Fibroblast of lung (primary cell): ENCODE measurements around the gene MIXL1.
"Not testable (repeated sequence)": the region's sequence is repeated elsewhere in the genome, so short reads cannot be mapped to it uniquely, and the experiment has no call there.

Experiments used
- CTCF ChIP-seq, 2 donors: IDR thresholded peaks in 1 of 2; conservative IDR thresholded peaks in 1 of 2; 1 replicate in 1 of 2; 2 replicates in 1 of 2; pipeline ENCODE4 v1.5.1; 2011 to 2012; ENCODE audit warnings: low read length in 2 of 2, control low read depth in 1 of 2, inconsistent platforms in 1 of 2, low read depth in 1 of 2, mild to moderate bottlenecking in 1 of 2
- EZH2 ChIP-seq: IDR thresholded peaks from 2 replicates; pipeline ENCODE4 v1.5.1; 2012; ENCODE audit warnings: low read length, control low read depth, mild to moderate bottlenecking; ENCODE audit errors: missing control alignments

- not testable (repeated sequence) for TF ChIP-seq CTCF (conservative IDR thresholded peaks at IDR 0.05 in 1 of 2, IDR thresholded peaks at IDR 0.05 in 1 of 2; ENCODE audit: low read depth in 1 of 2, low read length in 2 of 2); EZH2
These were observed 20.8 kb upstream of the MIXL1 start for GRCh38 chr1:226202666-226203065.
